K562 (cell line): Measurements from ENCODE around the gene SNRNP200.

Experiments
- BRCA1 ChIP-seq, 2 experiments: fragments of 450-650 bp in 1 of 2; sonication (generic) in 1 of 2; formaldehyde crosslinking in 1 of 2; IDR thresholded peaks; 2 replicates each; pipeline versions ENCODE4 v1.5.0 to v1.6.1; 2017 to 2020; ENCODE audit warnings: mild to moderate bottlenecking in 1 of 2, missing genetic modification reagents in 1 of 2
- HCFC1 ChIP-seq: IDR thresholded peaks from 2 replicates; pipeline ENCODE4 v1.6.1; 2012; ENCODE audit warnings: low read depth, low read length, improper control_type of control experiment
- POLR2A ChIP-seq: fragments of 450-650 bp; conservative IDR thresholded peaks from 2 replicates; pipeline ENCODE4 v1.6.1; 2016
- POLR2AphosphoS5 ChIP-seq: IDR thresholded peaks from 2 replicates; pipeline ENCODE4 v1.6.1; 2011; ENCODE audit warnings: mild to moderate bottlenecking, low read depth, low read length, moderate library complexity; ENCODE audit not compliant: control insufficient read depth, insufficient read depth
- TF ChIP-seq, protein P1 (sequence below): sonication (generic); formaldehyde crosslinking; IDR thresholded peaks from 2 replicates; pipeline ENCODE4 v1.8.0; 2022; ENCODE audit warnings: mild to moderate bottlenecking, missing genetic modification reagents
- TF ChIP-seq, protein P2 (sequence below): sonication (generic); formaldehyde crosslinking; IDR thresholded peaks from 2 replicates; pipeline ENCODE4 v1.8.0; 2023; ENCODE audit warnings: mild to moderate bottlenecking, missing genetic modification reagents

DNA sequence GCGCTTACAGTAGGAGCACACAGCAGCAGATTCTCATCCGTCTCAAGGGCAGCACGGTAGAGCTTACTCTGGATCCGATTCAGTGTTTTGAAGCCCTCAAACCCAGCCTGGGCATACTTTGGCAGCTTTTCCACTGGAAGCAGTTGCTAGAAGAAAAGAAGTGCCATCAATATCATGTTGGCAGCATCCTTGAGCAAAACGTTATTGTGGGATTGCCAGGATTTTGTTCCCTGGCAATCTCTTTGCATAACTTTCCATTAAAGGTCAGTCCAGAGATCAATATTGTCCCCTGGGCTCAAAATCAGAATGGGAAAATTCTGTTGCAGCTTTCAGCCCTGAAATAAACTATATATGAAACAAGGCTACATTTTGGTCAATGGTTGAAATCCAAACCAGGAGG, 8.4 kb downstream of the SNRNP200 start:
- TF ChIP-seq HCFC1 (no peak), BRCA1 (IDR thresholded peaks at IDR 0.05) (no peak), BRCA1 (CRISPR knock-in tag; IDR thresholded peaks at IDR 0.05) (no peak), POLR2A (no peak), POLR2AphosphoS5 (no peak)
- TF ChIP-seq, protein P1, sequence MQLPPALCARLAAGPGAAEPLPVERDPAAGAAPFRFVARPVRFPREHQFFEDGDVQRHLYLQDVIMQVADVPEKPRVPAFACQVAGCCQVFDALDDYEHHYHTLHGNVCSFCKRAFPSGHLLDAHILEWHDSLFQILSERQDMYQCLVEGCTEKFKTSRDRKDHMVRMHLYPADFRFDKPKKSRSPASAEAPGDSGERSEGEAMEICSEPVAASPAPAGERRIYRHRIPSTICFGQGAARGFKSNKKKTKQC (CRISPR knock-in tag), result no peak
- TF ChIP-seq, protein P2, sequence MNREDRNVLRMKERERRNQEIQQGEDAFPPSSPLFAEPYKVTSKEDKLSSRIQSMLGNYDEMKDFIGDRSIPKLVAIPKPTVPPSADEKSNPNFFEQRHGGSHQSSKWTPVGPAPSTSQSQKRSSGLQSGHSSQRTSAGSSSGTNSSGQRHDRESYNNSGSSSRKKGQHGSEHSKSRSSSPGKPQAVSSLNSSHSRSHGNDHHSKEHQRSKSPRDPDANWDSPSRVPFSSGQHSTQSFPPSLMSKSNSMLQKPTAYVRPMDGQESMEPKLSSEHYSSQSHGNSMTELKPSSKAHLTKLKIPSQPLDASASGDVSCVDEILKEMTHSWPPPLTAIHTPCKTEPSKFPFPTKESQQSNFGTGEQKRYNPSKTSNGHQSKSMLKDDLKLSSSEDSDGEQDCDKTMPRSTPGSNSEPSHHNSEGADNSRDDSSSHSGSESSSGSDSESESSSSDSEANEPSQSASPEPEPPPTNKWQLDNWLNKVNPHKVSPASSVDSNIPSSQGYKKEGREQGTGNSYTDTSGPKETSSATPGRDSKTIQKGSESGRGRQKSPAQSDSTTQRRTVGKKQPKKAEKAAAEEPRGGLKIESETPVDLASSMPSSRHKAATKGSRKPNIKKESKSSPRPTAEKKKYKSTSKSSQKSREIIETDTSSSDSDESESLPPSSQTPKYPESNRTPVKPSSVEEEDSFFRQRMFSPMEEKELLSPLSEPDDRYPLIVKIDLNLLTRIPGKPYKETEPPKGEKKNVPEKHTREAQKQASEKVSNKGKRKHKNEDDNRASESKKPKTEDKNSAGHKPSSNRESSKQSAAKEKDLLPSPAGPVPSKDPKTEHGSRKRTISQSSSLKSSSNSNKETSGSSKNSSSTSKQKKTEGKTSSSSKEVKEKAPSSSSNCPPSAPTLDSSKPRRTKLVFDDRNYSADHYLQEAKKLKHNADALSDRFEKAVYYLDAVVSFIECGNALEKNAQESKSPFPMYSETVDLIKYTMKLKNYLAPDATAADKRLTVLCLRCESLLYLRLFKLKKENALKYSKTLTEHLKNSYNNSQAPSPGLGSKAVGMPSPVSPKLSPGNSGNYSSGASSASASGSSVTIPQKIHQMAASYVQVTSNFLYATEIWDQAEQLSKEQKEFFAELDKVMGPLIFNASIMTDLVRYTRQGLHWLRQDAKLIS (CRISPR knock-in tag), result no peak
